ENCODE results near the gene FPGT.
"Not testable (repeated sequence)": the region's sequence is repeated elsewhere in the genome, so short reads cannot be mapped to it uniquely, and the experiment has no call there.

DNA sequence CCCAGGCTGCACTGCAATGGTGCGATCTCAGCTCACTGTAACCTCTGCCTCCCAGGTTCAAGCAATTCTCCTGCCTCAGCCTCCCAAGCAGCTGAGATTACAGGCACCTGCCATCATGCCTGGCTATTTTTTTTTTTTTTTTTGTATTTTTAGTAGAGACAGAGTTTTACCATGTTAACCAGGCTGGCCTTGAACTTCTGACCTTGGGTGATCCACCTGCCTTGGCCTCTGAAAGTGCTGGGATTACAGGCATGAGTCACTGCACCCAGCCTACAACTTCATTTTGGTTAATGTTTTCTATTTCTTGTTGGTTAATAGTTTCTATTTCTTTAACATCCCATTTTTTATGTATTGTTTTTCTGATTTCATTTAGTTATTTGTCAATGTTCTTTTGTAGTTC lies 23.6 kb upstream of the FPGT start:
- TF ChIP-seq, protein P1, sequence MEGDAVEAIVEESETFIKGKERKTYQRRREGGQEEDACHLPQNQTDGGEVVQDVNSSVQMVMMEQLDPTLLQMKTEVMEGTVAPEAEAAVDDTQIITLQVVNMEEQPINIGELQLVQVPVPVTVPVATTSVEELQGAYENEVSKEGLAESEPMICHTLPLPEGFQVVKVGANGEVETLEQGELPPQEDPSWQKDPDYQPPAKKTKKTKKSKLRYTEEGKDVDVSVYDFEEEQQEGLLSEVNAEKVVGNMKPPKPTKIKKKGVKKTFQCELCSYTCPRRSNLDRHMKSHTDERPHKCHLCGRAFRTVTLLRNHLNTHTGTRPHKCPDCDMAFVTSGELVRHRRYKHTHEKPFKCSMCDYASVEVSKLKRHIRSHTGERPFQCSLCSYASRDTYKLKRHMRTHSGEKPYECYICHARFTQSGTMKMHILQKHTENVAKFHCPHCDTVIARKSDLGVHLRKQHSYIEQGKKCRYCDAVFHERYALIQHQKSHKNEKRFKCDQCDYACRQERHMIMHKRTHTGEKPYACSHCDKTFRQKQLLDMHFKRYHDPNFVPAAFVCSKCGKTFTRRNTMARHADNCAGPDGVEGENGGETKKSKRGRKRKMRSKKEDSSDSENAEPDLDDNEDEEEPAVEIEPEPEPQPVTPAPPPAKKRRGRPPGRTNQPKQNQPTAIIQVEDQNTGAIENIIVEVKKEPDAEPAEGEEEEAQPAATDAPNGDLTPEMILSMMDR (IDR thresholded peaks at IDR 0.05), result not testable (repeated sequence)
- not testable (repeated sequence) for TF ChIP-seq ZFX (IDR thresholded peaks at IDR 0.05; ENCODE audit: borderline replicate concordance)

Measured in 22Rv1 (cell line).